ENCODE data around the gene SKAP2.

Gene SKAP2

DNA sequence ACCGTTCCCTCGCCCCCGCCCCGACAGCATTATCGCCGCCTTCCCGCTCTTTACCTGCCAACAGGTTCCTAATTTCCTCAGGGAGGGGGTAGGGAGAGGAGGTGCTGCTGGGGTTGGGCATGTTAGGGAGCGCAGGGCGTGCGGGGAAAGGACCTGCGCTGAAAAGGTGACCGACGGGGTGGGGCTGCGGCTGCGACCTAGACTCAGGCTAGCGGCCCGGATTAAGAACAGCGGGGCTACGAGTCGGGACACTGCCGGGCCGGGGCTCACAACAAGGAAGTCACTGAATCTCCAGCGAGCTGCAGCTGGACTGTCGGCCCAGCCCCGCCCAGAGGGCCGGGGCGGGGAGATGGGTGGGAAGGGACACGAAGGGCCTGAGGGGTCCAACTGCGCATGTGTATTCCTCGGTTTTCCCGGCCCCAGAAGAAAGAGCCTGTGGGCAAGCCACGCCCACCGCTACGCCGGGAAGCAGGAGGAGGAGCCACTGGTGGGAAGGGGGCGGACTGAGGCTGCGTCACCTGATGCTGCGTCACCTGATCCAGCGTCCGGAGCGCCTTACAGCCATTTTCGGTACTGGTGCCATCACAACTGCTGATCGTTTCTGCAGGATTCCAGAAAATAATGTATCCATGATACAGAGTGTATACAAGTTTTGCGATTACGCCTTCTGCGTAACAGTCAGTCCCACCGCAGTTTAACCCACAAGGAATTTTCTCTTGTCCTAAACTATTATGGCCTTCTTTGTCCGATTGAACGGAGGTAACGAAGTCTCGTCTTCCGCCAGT, at the start of gene SKAP2:
Gene SKAP2 (minus strand): TSS at position 282 of the 785 bp plus-strand sequence. CDS start 161 bp downstream, at position 121.
- peak; percentile 95 for DNase-seq (ENCODE audit: extremely low read depth, low read depth)
- TF ChIP-seq CTCF (IDR thresholded peaks at IDR 0.05; ENCODE audit: low read depth, low read length), result no peak

DNA sequence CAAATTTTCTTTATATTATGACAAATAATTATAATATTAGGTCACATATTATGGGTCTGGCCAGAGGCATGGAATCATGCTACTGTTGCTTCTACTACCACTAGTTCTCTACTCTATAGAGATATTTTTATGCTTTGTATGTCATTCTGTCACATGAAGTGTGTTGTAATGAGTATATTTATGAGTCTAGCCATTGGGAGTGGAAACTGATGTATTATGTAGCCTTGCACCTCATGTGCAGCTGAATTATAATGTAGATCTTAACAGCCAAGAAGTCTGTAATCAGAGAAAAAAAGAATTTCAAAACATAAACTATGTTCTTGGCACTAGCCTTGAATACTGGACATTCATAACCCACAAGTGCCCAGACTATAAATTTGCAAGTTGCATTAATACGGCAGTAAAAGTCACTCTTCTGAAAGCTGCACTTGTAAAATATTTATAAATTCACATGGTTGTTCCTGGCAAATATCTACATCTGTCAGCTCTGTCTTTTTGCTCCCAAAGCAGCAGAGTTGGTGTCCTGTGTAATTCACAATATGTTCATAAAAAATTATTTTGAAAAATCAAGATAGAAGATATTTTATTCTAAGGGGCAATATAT, 48.6 kb upstream of the SKAP2 start:
- no peak for TF ChIP-seq CTCF (IDR thresholded peaks at IDR 0.05; ENCODE audit: low read depth, low read length)

GRCh38 chr7:26912338-26912737, 47.9 kb upstream of the SKAP2 start:
- TF ChIP-seq CTCF (IDR thresholded peaks at IDR 0.05; ENCODE audit: low read depth, low read length), result no peak
- DNase-seq (ENCODE audit: extremely low read depth, low read depth), result no peak

More for the DNA sequence above, 48.6 kb upstream of the SKAP2 start:
- DNase-seq (ENCODE audit: extremely low read depth, low read depth), result no peak

DNA sequence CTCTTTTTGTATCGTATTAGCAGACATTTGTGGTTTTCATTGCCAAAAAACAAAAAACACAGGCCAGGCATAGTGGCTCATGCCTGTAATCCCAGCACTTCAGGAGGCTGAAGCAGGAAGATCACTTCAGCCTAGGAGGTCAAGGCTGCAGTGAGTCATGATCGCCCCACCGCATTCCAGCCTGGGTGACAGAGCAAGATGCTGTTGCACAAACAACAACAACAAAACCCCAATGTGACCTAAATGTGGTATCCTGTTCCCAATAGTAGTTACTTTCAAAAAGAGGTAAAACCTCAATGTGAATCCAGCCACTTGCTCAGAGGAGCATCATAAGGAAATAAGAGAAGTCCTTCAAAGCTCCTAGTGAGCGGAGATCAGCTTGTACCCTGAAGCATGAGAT, 45.8 kb upstream of the SKAP2 start:
- DNase-seq (ENCODE audit: extremely low read depth, low read depth), result no peak
- TF ChIP-seq CTCF (IDR thresholded peaks at IDR 0.05; ENCODE audit: low read depth, low read length), result no peak

DNA sequence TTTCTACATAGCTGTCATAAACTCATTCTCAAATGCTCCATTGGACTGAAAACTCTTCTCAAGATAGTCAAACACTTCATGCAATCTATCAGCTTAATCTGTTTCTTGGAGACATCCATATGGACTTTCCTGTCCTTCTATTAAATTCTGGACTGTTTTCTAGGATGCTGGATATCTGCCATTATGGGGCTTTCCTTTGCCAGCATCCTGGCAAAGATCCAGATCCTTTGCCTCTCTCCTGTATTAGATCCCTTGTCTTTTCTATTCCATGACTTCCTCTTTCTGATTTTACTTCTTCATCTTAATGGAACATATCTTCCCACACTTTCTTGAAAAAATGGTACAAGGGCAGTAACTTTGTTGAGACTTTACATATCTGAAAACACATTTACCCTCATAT, 35.9 kb upstream of the SKAP2 start:
- DNase-seq (ENCODE audit: extremely low read depth, low read depth), result no peak
- no peak for TF ChIP-seq CTCF (IDR thresholded peaks at IDR 0.05; ENCODE audit: low read depth, low read length)

DNA sequence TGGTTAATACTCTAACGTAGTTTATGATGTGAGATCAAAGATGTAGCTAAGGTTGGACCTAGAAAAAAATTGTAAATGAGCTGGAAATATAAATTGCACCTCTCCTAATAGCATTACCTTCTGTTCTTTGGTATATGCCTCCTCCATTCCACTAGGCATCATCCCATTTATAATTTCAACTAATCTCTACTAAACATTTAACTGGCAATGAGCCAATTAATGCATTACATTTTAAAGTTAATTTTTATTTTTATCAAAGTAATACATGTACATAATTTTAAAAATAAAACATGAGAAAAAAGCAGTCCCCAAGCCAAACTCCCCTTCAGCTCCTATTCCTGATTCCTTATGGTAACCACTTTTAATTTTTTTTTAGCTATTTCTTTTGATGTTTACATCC, 35.1 kb upstream of the SKAP2 start:
- no peak for TF ChIP-seq CTCF (IDR thresholded peaks at IDR 0.05; ENCODE audit: low read depth, low read length)
- no peak for DNase-seq (ENCODE audit: extremely low read depth, low read depth)

GRCh38 chr7:26898891-26899290, 34.5 kb upstream of the SKAP2 start:
- TF ChIP-seq CTCF (IDR thresholded peaks at IDR 0.05; ENCODE audit: low read depth, low read length), result no peak
- DNase-seq (ENCODE audit: extremely low read depth, low read depth), result no peak
